ENCODE measurements around the gene EGFL7. TPM values are rescaled to one million over a fixed set of nuclear protein-coding genes. Genes with fewer than 3 reads are reported as not detected.

The EGFL7 gene
- total and polyA plus RNA-seq, 7 donors, result 6.0 to 75.6 (median 43.4) TPM

DNA sequence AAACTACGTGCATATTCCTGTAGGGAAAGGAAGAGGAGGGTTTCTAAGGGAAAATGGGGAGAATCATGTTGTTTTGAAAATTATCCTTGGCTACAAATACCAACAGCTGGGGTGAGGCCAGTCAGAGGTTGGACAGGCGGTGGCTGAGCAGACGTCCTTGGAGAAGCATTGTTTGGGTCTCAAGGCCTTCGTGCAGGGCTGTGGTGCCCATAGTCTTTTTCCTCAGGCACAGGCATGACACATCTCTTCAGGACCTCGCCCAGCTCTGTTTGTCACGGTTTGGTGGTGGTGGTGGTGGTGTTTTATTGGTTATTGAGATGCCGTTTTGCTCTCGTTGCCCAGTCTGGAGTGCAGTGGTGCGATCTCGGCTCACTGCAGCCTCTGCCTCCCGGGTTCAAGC, 27.8 kb upstream of the EGFL7 start:
- no peaks in the 10 kb centered on the region for H3K9me3 ChIP-seq
- H3K36me3 ChIP-seq, result no peaks in the 10 kb centered on the region
- no peak overlapping the region for H3K4me3 ChIP-seq
- peaks cover 0 to 9% (median 4%) of the 10 kb centered on the region in 4 donors for H3K4me1 ChIP-seq
- no peak overlapping the region for H3K27ac ChIP-seq
- intact Hi-C loops (cut with DNase I), result no loop called here
- TF ChIP-seq EP300 (IDR thresholded peaks at IDR 0.05) (no peak), POLR2AphosphoS5 (IDR thresholded peaks at IDR 0.05) (no peak), POLR2A (IDR thresholded peaks at IDR 0.05) (no peak)
- TF ChIP-seq, protein P1, sequence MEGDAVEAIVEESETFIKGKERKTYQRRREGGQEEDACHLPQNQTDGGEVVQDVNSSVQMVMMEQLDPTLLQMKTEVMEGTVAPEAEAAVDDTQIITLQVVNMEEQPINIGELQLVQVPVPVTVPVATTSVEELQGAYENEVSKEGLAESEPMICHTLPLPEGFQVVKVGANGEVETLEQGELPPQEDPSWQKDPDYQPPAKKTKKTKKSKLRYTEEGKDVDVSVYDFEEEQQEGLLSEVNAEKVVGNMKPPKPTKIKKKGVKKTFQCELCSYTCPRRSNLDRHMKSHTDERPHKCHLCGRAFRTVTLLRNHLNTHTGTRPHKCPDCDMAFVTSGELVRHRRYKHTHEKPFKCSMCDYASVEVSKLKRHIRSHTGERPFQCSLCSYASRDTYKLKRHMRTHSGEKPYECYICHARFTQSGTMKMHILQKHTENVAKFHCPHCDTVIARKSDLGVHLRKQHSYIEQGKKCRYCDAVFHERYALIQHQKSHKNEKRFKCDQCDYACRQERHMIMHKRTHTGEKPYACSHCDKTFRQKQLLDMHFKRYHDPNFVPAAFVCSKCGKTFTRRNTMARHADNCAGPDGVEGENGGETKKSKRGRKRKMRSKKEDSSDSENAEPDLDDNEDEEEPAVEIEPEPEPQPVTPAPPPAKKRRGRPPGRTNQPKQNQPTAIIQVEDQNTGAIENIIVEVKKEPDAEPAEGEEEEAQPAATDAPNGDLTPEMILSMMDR (IDR thresholded peaks at IDR 0.05), result no peak
- DNase-seq, result no peak
- WGBS, 2 donors, result 71 to 84% methylated on average over 11 of the region's 11 CpGs
- H3K27me3 ChIP-seq, result peaks cover 0 to 5% (median 0%) of the 10 kb centered on the region in 3 donors

DNA sequence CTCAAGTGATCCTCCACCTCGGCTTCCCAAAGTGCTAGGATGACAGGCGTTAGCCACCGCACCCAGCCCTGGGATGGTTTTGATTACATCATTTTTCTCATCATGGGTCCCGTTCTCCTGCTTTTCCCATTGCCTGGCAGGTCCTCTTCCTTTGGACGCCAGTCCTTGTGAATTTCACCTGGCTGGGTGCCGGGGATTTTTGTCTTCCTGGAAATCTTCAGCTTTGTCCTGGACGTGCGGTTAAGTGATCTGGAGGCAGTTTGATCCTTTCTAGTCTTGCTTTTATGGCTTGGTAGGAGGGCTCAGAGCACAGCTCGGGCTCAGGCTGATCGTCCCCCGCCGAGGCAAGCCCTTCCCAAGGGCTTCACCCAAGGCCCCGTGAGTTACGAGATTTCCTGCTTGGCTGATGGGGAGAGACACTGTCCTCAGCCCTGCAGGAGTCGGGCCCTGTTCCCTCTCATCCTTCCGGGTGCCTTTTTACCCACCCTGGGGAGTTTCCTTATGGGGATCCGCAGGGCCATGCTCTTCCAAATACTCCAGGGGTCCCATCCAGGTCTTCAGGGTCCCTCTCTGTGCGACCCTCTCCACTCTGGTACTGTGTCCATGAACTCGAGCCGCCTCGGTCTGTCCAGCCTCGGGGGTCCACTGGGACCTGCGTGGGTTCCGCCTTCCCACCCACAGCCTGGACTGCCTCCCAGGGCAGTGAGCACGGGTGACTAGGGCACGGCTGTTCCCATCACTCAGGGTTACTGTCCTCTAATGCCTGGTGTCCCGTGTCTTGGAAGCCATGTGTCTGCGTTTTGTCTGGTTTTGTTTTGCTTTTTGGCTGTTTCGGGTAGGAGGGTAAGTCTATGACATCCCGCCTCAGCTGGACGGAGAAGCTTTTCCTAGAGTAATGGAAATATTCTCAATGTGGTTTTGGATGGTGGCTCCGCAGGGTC, 22.3 kb upstream of the EGFL7 start:
- TF ChIP-seq POLR2A (IDR thresholded peaks at IDR 0.05), result no peak
- TF ChIP-seq, protein P1 (IDR thresholded peaks at IDR 0.05), result no peak
- Histone ChIP-seq H3K27ac (peak overlapping the region in 1 of 4 donors; percentile 8), H3K36me3 (no peaks in the 10 kb centered on the region), H3K27me3 (peaks cover 7 to 48% (median 35%) of the 10 kb centered on the region in 3 donors), H3K9me3 (no peaks in the 10 kb centered on the region), H3K4me3 (no peak overlapping the region), H3K4me1 (peaks cover 0 to 16% (median 10%) of the 10 kb centered on the region in 4 donors)
- no peak for DNase-seq
- intact Hi-C loops (cut with DNase I), result loop anchor here (10.0 kb wide), 1 partner anchor 316 kb away; the partner anchor contains the start of gene GPSM1
- 41 to 72% methylated on average over 32 of the region's 32 CpGs for WGBS, 2 donors

DNA sequence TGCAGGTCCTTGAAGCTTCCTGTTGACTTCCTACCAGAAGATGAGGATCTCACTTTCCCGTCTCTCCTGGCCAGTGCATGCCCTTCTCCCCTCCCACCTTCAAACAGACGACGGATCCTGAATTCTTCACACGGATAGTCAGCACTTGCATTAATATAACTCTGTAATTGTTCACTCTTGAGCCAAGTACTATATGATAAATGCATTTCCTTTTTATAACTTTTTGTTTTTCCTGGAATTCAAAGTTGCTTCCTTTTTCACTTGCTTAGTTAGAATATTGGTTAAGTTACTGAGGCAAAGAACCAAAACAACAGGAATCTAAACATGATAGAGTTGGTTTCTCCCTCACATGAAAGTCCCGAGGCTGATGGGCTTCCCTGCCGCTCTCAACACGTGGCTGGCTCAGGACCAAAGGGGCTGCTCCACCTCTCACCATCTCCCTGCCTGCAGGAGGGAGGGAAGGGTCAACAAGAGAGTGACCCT, 20.2 kb upstream of the EGFL7 start:
- H3K4me3 ChIP-seq, result no peak overlapping the region
- H3K4me1 ChIP-seq, result peaks cover 0 to 17% (median 10%) of the 10 kb centered on the region in 4 donors
- H3K36me3 ChIP-seq, result no peaks in the 10 kb centered on the region
- 59 to 71% methylated on average over 7 of the region's 7 CpGs for WGBS, 2 donors
- TF ChIP-seq EP300 (IDR thresholded peaks at IDR 0.05) (no peak), POLR2AphosphoS5 (IDR thresholded peaks at IDR 0.05) (no peak), POLR2A (IDR thresholded peaks at IDR 0.05) (no peak)
- TF ChIP-seq, protein P1 (IDR thresholded peaks at IDR 0.05), result no peak
- no peak for DNase-seq
- intact Hi-C loops (cut with DNase I), result loop anchor here (10.0 kb wide), 1 partner anchor 318 kb away; the partner anchor contains the start of gene GPSM1
- peaks cover 12 to 68% (median 47%) of the 10 kb centered on the region in 3 donors for H3K27me3 ChIP-seq
- H3K27ac ChIP-seq, result no peak overlapping the region
- H3K9me3 ChIP-seq, result no peaks in the 10 kb centered on the region

DNA sequence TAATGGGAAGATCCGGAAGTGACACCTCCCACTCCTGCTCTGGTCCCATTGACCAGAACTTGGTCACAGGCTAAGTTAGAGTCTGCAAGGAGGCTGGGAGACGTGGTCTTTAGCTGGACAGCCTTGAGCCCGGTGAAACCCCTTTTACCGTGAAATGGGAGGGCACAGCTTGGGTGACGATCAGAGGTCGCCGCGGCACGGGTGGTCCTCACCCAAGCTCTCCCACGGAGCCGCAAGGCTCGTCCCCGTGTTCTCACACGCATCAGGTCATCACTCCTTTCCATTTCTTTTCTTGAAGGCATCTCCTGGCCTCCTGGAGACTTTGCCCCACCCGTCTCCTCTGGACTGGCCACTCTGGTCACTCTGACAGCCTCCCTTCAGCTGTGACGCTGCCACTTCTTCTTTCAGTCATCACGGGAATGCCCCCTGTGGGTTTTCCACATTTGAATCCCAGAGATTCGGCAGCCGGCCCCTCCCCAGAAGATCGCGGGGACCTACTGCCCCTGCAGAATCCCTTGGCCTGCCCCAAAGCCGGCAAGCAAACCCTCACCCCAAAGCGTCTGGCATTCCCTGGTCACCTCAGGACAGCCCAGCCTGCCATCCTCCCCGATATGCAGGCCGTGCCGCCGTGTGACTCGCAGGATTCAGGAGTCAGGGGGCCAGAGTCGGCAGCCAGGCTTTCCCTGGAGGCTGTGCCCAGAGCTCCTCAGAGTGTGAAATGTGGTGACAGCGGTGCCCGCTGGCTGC, 18.9 kb upstream of the EGFL7 start:
- Histone ChIP-seq H3K36me3 (no peaks in the 10 kb centered on the region), H3K4me3 (peak overlapping the region in 3 of 4 donors; percentile 11 to 32 (median 23)), H3K27ac (peak overlapping the region; percentile 48 to 66 (median 58)), H3K27me3 (peaks cover 12 to 71% (median 47%) of the 10 kb centered on the region in 3 donors), H3K9me3 (no peaks in the 10 kb centered on the region), H3K4me1 (peaks cover 0 to 17% (median 10%) of the 10 kb centered on the region in 4 donors)
- DNase-seq, result no peak
- 42 to 56% methylated on average over 31 of the region's 31 CpGs for WGBS, 2 donors
- intact Hi-C loops (cut with DNase I), result loop anchor here (10.0 kb wide), 1 partner anchor 319 kb away; the partner anchor contains the start of gene GPSM1
- TF ChIP-seq, protein P1 (IDR thresholded peaks at IDR 0.05), result no peak
- TF ChIP-seq POLR2AphosphoS5 (IDR thresholded peaks at IDR 0.05) (no peak), POLR2A (IDR thresholded peaks at IDR 0.05) (no peak), EP300 (IDR thresholded peaks at IDR 0.05) (no peak)

All from sigmoid colon (tissue), 7 donors.